GM18520 (cell line): ENCODE data around the gene PGAP3.

Source experiments
- ATAC-seq: cut with Tn5 transposase; IDR thresholded peaks from one replicate; pipeline ENCODE4 v1.9.1; 2021; ENCODE audit not compliant: unreplicated experiment

Gene PGAP3

GRCh38 chr17:39697961-39698360 lies 10.1 kb upstream of the PGAP3 start:
- ATAC-seq: no peak

- no peak for ATAC-seq
Observed at GRCh38 chr17:39696731-39697130, 8.9 kb upstream of the PGAP3 start.

- no peak for ATAC-seq
Observed at GRCh38 chr17:39695089-39695474, 7.2 kb upstream of the PGAP3 start.

GRCh38 chr17:39694593-39694992 lies 6.7 kb upstream of the PGAP3 start:
- no peak for ATAC-seq

- ATAC-seq: no peak
Observed at GRCh38 chr17:39688945-39689344, 1.1 kb upstream of the PGAP3 start.

GRCh38 chr17:39688475-39688835 lies 598 bp upstream of the PGAP3 start:
- ATAC-seq: no peak

- no peak for ATAC-seq
Observed at GRCh38 chr17:39687101-39687545, 734 bp downstream of the PGAP3 start.

- ATAC-seq: no peak
Observed at GRCh38 chr17:39684369-39685192, 3.3 kb downstream of the PGAP3 start.

- ATAC-seq: no peak
Observed at GRCh38 chr17:39683295-39683939, 4.4 kb downstream of the PGAP3 start.

- no peak for ATAC-seq
Observed at GRCh38 chr17:39679521-39680192, 8.2 kb downstream of the PGAP3 start.

- ATAC-seq: no peak
Observed at GRCh38 chr17:39678340-39679116, 9.3 kb downstream of the PGAP3 start.

GRCh38 chr17:39677542-39678339 lies 10.1 kb downstream of the PGAP3 start:
- ATAC-seq: no peak

GRCh38 chr17:39677072-39677471 lies 10.8 kb downstream of the PGAP3 start:
- no peak for ATAC-seq

- ATAC-seq: no peak
Observed at GRCh38 chr17:39676198-39676819, 11.5 kb downstream of the PGAP3 start.

- ATAC-seq: no peak
Observed at GRCh38 chr17:39675390-39676082, 12.3 kb downstream of the PGAP3 start.

GRCh38 chr17:39674702-39675389 lies 13.0 kb downstream of the PGAP3 start:
- no peak for ATAC-seq

GRCh38 chr17:39674179-39674578 lies 13.7 kb downstream of the PGAP3 start:
- no peak for ATAC-seq

GRCh38 chr17:39673335-39674081 lies 14.3 kb downstream of the PGAP3 start:
- ATAC-seq: no peak
